Stimulated activated CD8-positive, alpha-beta memory T cell treated with anti-CD3 and anti-CD28 coated beads, Interleukin-4, amount 100 ng/mL, for 1 hour (primary cell): ENCODE data around the gene PDLIM1.

Experiments
- DNase-seq, 2 donors: peaks; one replicate each; pipeline ENCODE4 v3.0.0-alpha.2; 2020; ENCODE audit warnings: low read depth in 2 of 2, low spot score in 1 of 2

The PDLIM1 gene

DNA sequence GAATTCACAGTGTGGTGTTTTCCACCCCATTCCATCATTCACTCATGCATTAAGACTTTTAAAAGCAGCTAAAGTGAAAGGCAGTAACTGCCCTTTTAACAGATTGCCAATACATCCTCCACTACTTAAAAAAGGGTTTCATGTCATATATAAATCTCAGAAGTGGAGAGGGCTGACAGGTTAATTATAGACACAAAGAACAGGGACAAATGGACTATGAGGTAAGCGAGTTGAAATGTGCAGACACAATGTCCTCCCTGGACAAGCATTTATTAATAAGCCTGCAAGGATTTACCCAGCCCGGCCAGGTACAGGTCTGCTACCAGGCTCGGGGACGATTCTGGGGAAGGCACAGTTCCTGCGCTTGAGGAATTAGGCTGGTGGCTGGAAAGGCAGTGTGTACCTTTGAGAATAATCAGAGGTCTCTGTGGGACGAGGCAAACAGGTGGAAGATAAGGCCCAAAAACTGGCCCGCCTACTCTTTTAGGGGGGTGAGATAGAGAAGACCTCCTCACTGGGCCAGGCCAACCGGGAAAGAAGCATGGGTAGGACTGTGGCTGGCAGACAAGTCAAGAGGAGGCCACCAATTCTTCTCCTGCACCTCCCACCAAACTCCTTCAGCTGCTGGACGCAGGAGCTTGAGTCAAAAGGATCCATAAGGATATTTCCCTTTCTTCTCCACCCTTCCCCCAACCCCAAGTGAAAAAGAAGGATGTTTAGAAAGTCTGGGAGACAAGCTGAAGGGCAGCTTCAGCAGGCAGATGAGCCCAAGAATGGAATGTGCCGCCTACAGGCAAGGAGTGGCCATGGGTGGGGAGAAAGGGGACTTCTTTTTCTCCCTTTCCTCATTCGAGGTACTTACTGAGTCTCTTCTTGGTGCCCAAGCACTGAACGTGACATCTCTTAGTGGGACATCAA is 1.5 kb downstream of the PDLIM1 start:
- no peak for DNase-seq

GRCh38 chr10:95288303-95288702 is 2.5 kb downstream of the PDLIM1 start:
- DNase-seq = no peak

DNA sequence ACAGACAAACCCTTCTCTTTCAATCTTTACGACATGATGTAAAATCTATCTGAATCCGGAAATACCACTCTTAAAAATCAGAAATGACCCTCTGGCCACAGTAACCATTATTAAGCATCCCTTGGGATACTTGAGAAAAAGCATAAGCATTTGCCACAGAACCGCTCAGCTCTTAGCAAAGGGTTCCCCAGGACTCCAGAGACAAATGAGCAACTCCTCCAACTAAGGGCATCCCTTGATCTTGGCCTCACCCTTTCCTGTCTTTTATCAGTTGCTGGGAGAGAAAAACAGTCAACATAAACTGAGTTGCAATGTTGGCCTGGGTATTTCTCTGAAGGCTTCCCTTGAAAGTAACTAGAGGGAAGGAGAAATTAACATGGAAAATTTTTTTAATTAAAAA is 3.5 kb downstream of the PDLIM1 start:
- DNase-seq = no peak

DNA sequence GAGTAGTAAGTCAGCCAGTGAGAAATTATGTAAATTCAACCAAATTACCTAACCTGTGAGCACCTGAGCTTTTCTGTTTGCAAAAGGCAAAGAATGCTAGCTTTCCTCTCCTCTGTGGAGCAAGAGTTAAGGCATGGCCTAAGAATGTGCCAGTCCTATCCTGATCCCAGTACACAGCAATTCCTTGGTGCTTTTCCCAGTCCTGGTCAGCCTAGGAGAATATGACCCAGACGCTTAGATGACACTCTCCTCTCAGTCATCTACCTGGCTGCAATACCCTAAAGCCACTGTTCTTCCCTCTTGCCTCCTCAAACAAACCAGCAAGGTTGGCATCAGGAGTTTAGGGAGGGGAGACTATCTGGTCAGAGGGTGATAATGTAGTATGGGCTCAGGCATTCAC is 4.1 kb downstream of the PDLIM1 start:
- DNase-seq = no peak

GRCh38 chr10:95285556-95285955 is 5.2 kb downstream of the PDLIM1 start:
- no peak for DNase-seq

DNA sequence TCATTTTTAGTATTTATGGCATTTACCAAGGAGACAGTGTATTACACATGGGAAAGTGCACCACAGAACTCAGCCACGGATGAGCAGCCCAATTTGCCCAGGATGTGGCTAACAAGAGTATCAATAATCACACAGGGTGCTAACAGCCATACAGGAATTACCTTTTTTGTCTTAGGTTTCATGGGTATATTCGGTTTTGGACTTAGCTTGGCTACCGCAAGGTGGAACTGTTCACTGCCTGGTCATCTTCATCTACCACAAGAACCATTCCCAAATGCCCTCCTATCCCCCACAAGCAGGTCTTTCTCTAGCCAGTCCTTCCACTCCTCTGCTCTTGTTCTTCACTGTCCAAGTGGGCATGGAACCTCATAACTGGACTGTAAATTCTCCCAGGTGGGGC is 6.0 kb downstream of the PDLIM1 start:
- DNase-seq = no peak

DNA sequence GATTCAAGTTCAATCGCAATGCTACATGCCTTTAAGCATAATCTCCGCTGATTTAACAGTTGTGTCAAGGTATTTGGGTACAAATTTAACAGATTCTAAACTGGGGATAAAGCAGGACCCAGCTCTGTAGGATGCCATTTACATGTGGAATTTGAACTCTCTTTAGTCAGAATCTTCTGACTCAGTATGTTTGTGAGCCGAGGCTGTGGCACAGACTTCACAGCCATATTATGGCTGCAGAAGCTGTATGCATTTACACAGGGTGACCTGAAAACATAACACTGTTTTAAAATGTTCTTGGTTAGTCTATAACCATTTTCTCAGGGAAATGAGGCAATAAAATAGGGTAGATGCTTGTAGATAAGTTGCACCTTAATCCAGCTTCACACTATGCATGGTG is 8.7 kb downstream of the PDLIM1 start:
- DNase-seq = no peak

GRCh38 chr10:95281206-95281605 is 9.6 kb downstream of the PDLIM1 start:
- no peak for DNase-seq

GRCh38 chr10:95280637-95281036 is 10.2 kb downstream of the PDLIM1 start:
- DNase-seq = no peak

DNA sequence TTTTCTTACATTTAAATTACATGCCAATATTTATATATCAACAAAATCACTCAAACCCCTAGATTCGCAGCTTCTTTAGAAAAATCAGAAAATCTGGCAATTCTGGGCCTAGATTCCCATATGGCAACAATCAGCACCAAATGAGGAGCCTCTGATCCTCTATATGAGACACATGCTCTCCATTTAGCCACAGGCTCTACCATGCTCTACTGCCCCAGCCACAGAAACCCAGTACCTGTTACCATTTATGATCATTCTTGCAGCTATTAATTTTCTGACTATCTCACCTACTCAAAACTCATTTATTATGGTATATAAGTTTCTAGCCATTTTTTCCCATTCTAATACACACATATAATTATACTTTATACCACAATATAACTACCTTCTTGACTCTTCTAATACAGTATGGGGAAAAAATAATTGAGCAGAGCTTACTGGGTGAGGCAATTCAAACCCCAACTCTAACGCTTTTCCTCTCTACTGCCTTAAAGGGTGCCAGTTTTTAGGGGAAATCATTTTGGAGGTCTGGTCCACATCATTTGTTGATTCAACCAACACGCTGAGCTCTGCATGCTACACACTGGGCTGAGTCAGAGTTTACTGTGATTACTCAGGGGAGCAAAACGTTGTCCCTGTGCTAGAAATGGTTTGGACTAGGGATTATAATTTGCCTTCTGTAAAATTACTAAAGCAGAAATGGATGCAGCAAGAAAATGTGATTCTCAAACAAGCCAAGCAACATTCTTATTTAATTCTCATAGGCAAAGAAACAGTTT is 11.6 kb downstream of the PDLIM1 start:
- DNase-seq = no peak

DNA sequence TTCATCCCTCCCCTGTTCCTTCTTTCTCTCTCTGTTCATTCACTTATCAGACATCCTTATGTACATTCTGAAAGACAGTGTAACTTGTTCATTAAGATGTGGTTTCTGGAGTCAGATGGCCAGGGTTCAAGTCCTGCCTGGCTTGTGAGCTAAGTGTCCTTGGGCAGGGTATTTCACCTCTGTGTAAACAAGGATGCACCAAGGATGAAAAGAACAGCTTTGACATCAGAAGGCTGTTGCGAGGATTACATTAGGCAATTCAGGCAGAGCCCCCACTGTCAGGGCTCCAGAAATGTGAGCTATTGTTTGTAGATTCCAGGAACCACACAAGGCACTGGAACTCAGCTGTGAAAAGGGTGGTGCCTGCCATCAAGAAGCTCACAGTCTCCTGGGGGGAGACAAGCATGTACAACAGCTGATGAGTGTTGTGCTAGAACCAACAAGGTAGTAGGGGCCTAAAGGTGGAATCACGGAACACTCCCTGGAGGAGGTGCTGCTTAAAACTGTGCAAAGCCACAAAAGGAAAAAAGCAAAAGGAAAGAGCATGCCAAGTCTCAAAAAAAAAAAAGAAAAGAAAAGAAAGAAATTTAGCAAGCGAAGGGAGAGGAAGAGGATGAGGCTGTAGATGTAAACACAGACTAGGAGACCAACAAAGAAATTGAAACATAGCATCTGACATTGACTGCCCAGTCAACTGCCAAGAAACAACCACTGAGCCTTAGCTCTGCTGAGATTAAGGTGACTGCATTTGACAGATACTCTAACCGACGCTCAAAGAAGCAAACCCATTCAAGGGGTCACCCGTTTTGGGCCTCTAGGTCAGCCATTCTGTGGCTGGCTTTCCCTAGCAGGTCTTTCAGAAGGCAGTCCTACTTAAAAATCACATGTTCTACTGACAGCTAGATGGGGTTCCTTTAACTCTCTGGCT is 12.5 kb downstream of the PDLIM1 start:
- no peak for DNase-seq

- no peak for DNase-seq
Observed at GRCh38 chr10:95277614-95278013, 13.2 kb downstream of the PDLIM1 start.

DNA sequence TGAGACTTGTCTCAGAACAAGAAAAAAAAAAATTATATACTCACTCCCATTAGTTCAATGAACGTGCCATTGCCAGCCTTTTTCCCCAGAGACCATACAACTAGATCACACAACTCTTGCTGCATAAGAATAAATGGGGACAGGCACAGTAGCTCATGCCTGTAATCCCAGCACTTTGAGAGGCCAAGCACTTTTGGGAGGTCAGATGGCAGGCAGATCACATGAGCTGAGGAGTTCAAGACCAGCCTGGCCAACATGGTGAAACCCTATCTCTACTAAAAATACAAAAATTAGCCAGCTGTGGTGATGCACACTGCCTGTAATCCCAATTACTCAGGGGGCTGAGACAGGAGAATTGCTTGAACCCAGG is 13.6 kb downstream of the PDLIM1 start:
- DNase-seq = no peak

DNA sequence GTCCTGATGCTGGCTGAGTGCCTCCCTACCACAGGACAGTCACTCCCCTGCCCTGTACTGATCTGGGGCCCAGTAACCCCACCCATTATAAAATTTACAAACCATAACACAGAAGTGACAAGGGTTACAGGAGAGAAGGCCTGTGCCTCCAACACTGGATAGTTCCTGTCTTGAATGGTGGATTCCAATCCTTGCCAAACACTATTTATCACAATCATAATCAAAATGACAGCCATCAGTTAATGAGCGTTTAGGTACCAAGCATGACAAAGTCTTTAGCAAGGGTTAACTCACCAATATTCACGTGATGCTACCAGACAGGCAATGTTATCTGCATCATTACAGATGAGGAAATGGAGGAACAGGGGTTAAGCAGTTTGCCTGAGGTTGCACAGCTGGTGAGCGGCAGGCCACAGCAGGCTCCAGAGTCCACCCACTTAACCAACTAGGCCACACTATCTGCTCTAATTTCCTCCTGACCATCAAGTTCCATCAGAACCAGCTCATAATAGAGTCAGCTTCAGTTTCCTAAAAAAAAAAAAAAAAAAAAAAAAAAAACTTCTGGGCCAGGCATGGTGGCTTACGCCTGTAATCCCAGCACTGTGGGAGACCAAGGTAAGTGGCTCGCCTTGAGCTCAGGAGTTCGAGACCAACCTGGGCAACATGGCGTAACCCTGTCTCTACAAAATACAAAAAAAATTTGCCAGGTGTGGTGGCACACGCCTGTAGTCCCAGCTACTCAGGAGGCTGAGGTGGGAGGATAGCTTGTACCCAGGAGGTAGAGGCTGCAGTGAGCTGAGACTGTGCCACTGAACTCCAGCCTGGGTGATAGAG is 14.2 kb downstream of the PDLIM1 start:
- DNase-seq = no peak

DNA sequence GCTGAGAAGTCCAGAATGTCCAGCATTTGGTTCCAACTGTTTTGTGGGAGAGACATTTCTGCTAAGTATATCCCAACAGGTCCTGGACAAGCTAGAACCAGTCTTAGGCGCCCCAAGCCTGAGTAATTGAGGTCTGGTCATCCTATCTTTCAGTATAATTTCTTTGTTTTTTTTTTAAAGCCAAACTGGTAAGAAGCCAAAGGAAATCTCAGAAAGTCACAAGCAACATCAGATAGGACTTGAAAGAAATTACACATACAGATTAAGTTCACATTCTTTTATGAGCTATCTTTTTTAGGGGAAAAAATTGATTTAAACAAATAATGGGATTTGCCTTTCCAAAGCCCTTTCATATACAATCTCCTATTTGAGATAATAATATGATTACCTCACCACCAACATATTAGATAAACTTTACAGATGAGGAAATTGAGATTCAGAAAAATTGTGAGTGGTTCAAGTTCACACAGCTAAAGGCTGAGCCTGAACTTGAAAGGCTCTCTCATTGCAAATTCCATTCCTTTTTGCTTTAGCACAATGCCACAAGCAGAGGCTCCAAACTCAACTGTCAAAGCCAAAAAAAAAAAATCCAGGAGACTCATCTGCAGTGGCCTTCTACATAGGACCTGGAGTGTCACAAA is 15.0 kb downstream of the PDLIM1 start:
- no peak for DNase-seq

- no peak for DNase-seq
Observed at GRCh38 chr10:95273393-95274312, 17.1 kb downstream of the PDLIM1 start.

DNA sequence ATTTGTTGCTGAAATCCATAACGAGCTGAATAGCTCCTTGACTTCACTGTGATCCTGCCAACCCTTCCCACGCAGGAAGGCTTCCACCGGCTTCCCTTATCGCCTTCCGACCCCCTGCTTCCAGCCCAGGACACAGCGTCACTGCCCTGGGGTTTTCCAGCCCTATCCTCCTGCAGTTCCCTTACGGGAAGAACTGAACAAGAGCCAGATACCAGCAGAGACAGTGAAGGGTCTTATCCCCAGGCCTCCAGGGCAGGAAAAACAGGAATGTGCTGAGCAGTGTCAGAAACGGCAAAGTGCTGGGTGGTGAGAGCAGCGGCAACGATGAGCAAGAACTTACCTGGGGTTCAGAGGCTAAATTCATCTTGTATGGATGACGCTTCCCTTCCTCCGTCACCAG is 22.4 kb downstream of the PDLIM1 start:
- no peak for DNase-seq

DNA sequence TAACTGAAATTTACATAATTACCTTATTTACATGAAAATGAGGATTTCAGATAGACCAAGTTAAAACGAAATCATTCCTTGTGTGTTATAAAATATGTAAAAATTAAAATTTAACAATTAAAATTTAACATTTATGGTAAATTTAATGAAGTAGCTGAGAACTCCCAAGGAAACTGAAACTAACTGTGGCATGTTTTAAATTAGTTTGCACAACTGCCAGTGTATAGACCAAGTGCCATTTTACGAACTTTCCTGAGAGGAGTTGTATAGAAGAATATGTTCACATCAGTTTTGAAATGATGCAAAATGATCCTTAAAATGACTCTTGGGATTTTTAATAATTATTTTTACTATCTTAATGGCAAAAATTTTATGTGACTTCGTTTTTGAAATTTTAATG is 23.6 kb downstream of the PDLIM1 start:
- no peak for DNase-seq

GRCh38 chr10:95266674-95267095 is 24.1 kb downstream of the PDLIM1 start:
- no peak for DNase-seq
